H9 (cell line): ENCODE results near the gene SMAD3. TPM values are rescaled to one million over a fixed set of nuclear protein-coding genes. Genes with fewer than 3 reads are reported as not detected.

Source experiments
- DNase-seq: peaks from one replicate; pipeline ENCODE4 v3.0.0-alpha.2; 2017
- H2AFZ ChIP-seq: one replicate; pipeline ENCODE4 v1.6.1; 2013; ENCODE audit warnings: mild to moderate bottlenecking, low read length, control low read depth, moderate library complexity
- H2AK5ac ChIP-seq: 2 replicates; pipeline ENCODE4 v1.6.1; 2013; ENCODE audit warnings: low read length, control low read depth, mixed read lengths; ENCODE audit not compliant: insufficient read length
- H2BK120ac ChIP-seq: one replicate; pipeline ENCODE4 v1.6.1; 2013; ENCODE audit warnings: low read depth, mild to moderate bottlenecking, low read length, control low read depth, inconsistent platforms; ENCODE audit not compliant: poor library complexity, severe bottlenecking
- H2BK12ac ChIP-seq: 2 replicates; pipeline ENCODE4 v1.6.1; 2013; ENCODE audit warnings: low read length, control low read depth, mixed read lengths, low read depth; ENCODE audit not compliant: insufficient read length
- H2BK15ac ChIP-seq: 2 replicates; pipeline ENCODE4 v1.6.1; 2013; ENCODE audit warnings: low read depth, low read length, control low read depth
- H2BK20ac ChIP-seq: one replicate; pipeline ENCODE4 v1.6.1; 2013; ENCODE audit warnings: low read depth, mild to moderate bottlenecking, low read length, control low read depth, inconsistent platforms; ENCODE audit not compliant: poor library complexity, severe bottlenecking
- H2BK5ac ChIP-seq: 2 replicates; pipeline ENCODE4 v1.6.1; 2013; ENCODE audit warnings: low read length, control low read depth, mixed read lengths; ENCODE audit not compliant: insufficient read length
- H3K14ac ChIP-seq: 2 replicates; pipeline ENCODE4 v1.6.1; 2013; ENCODE audit warnings: low read length, control low read depth; ENCODE audit not compliant: insufficient read depth
- H3K18ac ChIP-seq: 2 replicates; pipeline ENCODE4 v1.6.1; 2013; ENCODE audit warnings: low read depth, mild to moderate bottlenecking, mixed read lengths, low read length, control low read depth; ENCODE audit not compliant: insufficient read length
- H3K23ac ChIP-seq: 2 replicates; pipeline ENCODE4 v1.6.1; 2013; ENCODE audit warnings: low read length, control low read depth, mixed read lengths, low read depth; ENCODE audit not compliant: insufficient read length
- H3K23me2 ChIP-seq: 2 replicates; pipeline ENCODE4 v1.6.1; 2013; ENCODE audit warnings: low read depth, mild to moderate bottlenecking, mixed read lengths, low read length, control low read depth; ENCODE audit not compliant: insufficient read length, poor library complexity, severe bottlenecking
- H3K27ac ChIP-seq: 2 replicates; pipeline ENCODE4 v1.5.1; 2013; ENCODE audit warnings: low read length, control low read depth, mixed read lengths, low read depth; ENCODE audit not compliant: insufficient read length
- H3K27me3 ChIP-seq: 2 replicates; pipeline ENCODE4 v1.6.1; 2013; ENCODE audit warnings: low read length, control low read depth, inconsistent platforms; ENCODE audit not compliant: insufficient read depth
- H3K4ac ChIP-seq: 2 replicates; pipeline ENCODE4 v1.6.1; 2013; ENCODE audit warnings: low read depth, mild to moderate bottlenecking, control low read depth, inconsistent platforms, low read length, moderate library complexity
- H3K4me1 ChIP-seq: 2 replicates; pipeline ENCODE4 v1.6.1; 2013; ENCODE audit warnings: low read length, control low read depth, inconsistent platforms; ENCODE audit not compliant: insufficient read depth
- H3K4me2 ChIP-seq: 2 replicates; pipeline ENCODE4 v1.6.1; 2013; ENCODE audit warnings: low read length, control low read depth, mixed read lengths; ENCODE audit not compliant: insufficient read length, insufficient read depth
- H3K56ac ChIP-seq: 2 replicates; pipeline ENCODE4 v1.6.1; 2013; ENCODE audit warnings: low read depth, mild to moderate bottlenecking, mixed read lengths, low read length, control low read depth; ENCODE audit not compliant: insufficient read length
- H3K79me1 ChIP-seq: 2 replicates; pipeline ENCODE4 v1.6.1; 2013; ENCODE audit warnings: low read depth, mild to moderate bottlenecking, moderate library complexity, low read length, control low read depth, inconsistent platforms; ENCODE audit not compliant: insufficient read depth, poor library complexity, severe bottlenecking
- H3K79me2 ChIP-seq: 2 replicates; pipeline ENCODE4 v1.6.1; 2013; ENCODE audit warnings: low read length, control low read depth, inconsistent platforms; ENCODE audit not compliant: insufficient read depth
- H3K9ac ChIP-seq: 2 replicates; pipeline ENCODE4 v1.6.1; 2013; ENCODE audit warnings: low read length, control low read depth, mixed read lengths; ENCODE audit not compliant: insufficient read length; ENCODE audit errors: extremely low read depth
- H3K9me3 ChIP-seq: one replicate; pipeline ENCODE4 v1.6.1; 2013; ENCODE audit warnings: low read depth, low read length, inconsistent platforms; ENCODE audit not compliant: control insufficient read depth
- H3T11ph ChIP-seq: one replicate; pipeline ENCODE4 v1.6.1; 2013; ENCODE audit warnings: mild to moderate bottlenecking, low read length, control low read depth, inconsistent platforms
- H4K20me1 ChIP-seq: one replicate; pipeline ENCODE4 v1.6.1; 2013; ENCODE audit not compliant: control insufficient read depth, insufficient read length, insufficient read depth
- H4K5ac ChIP-seq: 2 replicates; pipeline ENCODE4 v1.6.1; 2013; ENCODE audit warnings: low read depth, mild to moderate bottlenecking, mixed read lengths, low read length, control low read depth; ENCODE audit not compliant: insufficient read length
- H4K8ac ChIP-seq: replicated peaks from 2 replicates; pipeline ENCODE4 v1.6.1; 2013; ENCODE audit warnings: low read length, control low read depth, mixed read lengths, low read depth; ENCODE audit not compliant: insufficient read length
- H4K91ac ChIP-seq: 2 replicates; pipeline ENCODE4 v1.6.1; 2013; ENCODE audit warnings: low read depth, mild to moderate bottlenecking, moderate library complexity, mixed read lengths, low read length, control low read depth; ENCODE audit not compliant: insufficient read length
- H3K27ac Mint-ChIP-seq, 3 experiments: 2 replicates in 2 of 3; 3 replicates in 1 of 3; pipeline ENCODE4 v1.8.0; 2020 to 2021; ENCODE audit warnings: mixed read lengths in 3 of 3, mild to moderate bottlenecking in 1 of 3, moderate library complexity in 1 of 3
- H3K27me3 Mint-ChIP-seq: 2 replicates; pipeline ENCODE4 v1.8.0; 2021; ENCODE audit warnings: low read depth, mild to moderate bottlenecking, moderate library complexity, mixed read lengths
- H3K36me3 Mint-ChIP-seq, 3 experiments: 2 replicates in 2 of 3; 3 replicates in 1 of 3; pipeline ENCODE4 v1.8.0; 2020 to 2021; ENCODE audit warnings: low read depth in 3 of 3, mixed read lengths in 3 of 3; ENCODE audit not compliant: insufficient read depth in 1 of 3
- H3K4me1 Mint-ChIP-seq, 2 experiments: 2 replicates each; pipeline ENCODE4 v1.8.0; 2020; ENCODE audit warnings: mixed read lengths in 2 of 2
- H3K4me3 Mint-ChIP-seq, 2 experiments: 2 replicates in 1 of 2; 3 replicates in 1 of 2; pipeline ENCODE4 v1.8.0; 2020 to 2021; ENCODE audit warnings: mild to moderate bottlenecking in 2 of 2, mixed read lengths in 2 of 2, moderate library complexity in 1 of 2
- H3K9me3 Mint-ChIP-seq, 2 experiments: 2 replicates in 1 of 2; 3 replicates in 1 of 2; pipeline ENCODE4 v1.8.0; 2020; ENCODE audit warnings: mild to moderate bottlenecking in 2 of 2, mixed read lengths in 2 of 2, moderate library complexity in 1 of 2
- CTCF ChIP-seq: fragments of 200-600 bp; sonication (generic); conservative IDR thresholded peaks from 3 replicates; pipeline ENCODE4 v1.8.0; 2021; ENCODE audit warnings: antibody characterized with exemption, mild to moderate bottlenecking
- WGBS: extraction: QIAGEN DNeasy Blood & Tissue Kit; methylation state at CpG from one replicate; pipeline ENCODE4 v1.1.7; 2013; ENCODE audit warnings: missing lambda C conversion rate, low lambda C conversion rate, mixed read lengths; ENCODE audit not compliant: insufficient read length; ENCODE audit errors: extremely low coverage; 5-methylcytosine and 5-hydroxymethylcytosine counted together
- total RNA-seq: library from RNA; stranded (reverse); gene quantifications from 2 replicates; pipeline ENCODE4 v1.2.1, GENCODE V29; 2021

SMAD3 gene
- total RNA-seq, 1 experiment from 2014 or later = 26.7 TPM

- H4K20me1 ChIP-seq = no peaks in the 10 kb centered on the region
- no peak for DNase-seq
- no peak overlapping the region for H4K91ac ChIP-seq
- no peak for TF ChIP-seq CTCF
- peaks cover 0 to 14% (median 6%) of the 10 kb centered on the region in 3 experiments; a peak in 6 of 7 replicates for H3K36me3 Mint-ChIP-seq
- H3K79me1 ChIP-seq = no peaks in the 10 kb centered on the region
- H3K27ac Mint-ChIP-seq = no peak overlapping the region
- no peak overlapping the region for H3K56ac ChIP-seq
- no peak overlapping the region for H2BK5ac ChIP-seq
- H2BK20ac ChIP-seq = no peak overlapping the region
- no peak overlapping the region for H3K9ac ChIP-seq
- peaks cover 2% of the 10 kb centered on the region; the same call in 1 of the 2 replicates for H3K27me3 ChIP-seq
- H2AK5ac ChIP-seq = no peak overlapping the region
- no peaks in the 10 kb centered on the region; the same call in 1 of the 2 replicates for H3K79me2 ChIP-seq
- no peak overlapping the region for H3K23ac ChIP-seq
- no peak overlapping the region for H2BK15ac ChIP-seq
- no peak overlapping the region for H3K4me3 Mint-ChIP-seq
- no peak overlapping the region for H3K14ac ChIP-seq
- H4K5ac ChIP-seq = no peak overlapping the region
- no peaks in the 10 kb centered on the region for H3K9me3 Mint-ChIP-seq
- H3K18ac ChIP-seq = no peak overlapping the region
- H2BK12ac ChIP-seq = no peak overlapping the region
- no peak overlapping the region for H3K4me2 ChIP-seq
- no peak overlapping the region for H4K8ac ChIP-seq
- H3K4me1 Mint-ChIP-seq = peaks cover 49 to 56% of the 10 kb centered on the region in 2 experiments
- peaks cover 6% of the 10 kb centered on the region for H3K27me3 Mint-ChIP-seq
- H3K4me1 ChIP-seq = peaks cover 7% of the 10 kb centered on the region; the same call in 1 of the 2 replicates
- no peak overlapping the region for H2BK120ac ChIP-seq
- H3K27ac ChIP-seq = no peak overlapping the region
- H3T11ph ChIP-seq = no peak overlapping the region
- no CpG with 5 or more reads among the region's 2 CpGs for WGBS
- H3K4ac ChIP-seq = no peak overlapping the region
- no peaks in the 10 kb centered on the region for H3K9me3 ChIP-seq
- peaks cover 3% of the 10 kb centered on the region for H3K23me2 ChIP-seq
- no peak overlapping the region for H2AFZ ChIP-seq
These were observed 7.6 kb downstream of the SMAD3 start for GRCh38 chr15:67072958-67073357.
